T1000 (cell line): ENCODE results near the gene QSOX2.

Source experiments
- DNase-seq: peaks from one replicate; lab custom pipeline; 2025; ENCODE audit warnings: mixed read lengths; lab: John Stamatoyannopoulos, UW

The QSOX2 gene

DNA sequence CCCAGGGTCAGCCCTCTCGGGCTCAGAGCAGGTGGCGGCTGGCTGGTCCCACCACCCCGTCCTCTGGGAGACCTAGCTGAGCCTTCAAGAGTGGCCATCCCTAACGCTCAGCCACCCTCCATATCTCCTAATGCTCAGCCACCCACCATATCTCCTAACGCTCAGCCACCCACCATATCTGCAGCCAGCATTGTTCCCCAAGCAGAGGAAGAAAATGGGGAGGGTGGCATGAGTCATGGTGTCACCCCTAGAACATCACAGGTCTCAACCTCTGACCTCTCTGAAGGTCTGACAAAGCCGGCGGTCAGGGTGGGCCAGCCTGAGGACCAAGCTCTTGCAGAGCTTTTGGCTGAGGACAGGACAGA is 55.4 kb downstream of the QSOX2 start:
- no peak for DNase-seq

DNA sequence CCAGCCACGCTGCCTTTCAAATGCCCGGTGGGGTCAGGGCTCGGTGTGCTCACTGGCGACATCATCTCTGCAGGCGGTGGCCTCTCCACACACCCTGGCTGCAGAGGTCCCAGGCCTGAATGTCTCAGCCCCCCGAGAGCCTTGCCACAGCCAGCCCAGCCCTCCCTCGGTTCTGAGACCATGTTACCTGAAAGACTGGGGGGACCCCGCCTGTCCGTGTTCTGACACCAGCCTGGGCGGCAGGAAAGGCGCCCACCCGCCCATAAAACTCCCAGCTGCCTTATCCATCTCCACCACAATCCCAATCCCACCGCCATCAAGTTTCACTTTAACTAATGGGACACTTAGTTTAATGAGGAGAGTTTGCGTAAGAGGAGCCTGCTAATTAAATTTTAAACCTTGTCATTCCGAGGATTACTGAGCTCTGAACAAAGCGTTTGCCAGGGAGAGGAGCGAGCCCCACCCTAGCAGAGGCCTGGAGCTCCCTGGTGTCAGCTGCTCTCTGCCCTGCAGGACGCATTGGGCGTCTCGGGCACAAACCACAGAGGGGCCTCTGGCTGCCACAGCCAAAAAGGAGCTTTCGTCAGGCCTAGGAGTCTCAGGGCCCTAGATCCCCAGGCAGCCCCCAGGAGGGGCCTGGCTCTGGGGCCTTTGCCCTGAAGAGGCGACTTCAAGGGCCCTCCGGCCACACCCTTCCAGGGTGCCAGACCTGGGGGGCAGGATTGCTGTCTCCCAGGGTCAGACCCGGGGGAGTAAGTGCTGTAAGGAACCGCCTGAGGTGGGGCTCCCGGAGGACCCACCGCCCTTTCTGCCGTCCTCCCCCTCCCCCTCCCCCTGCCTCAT is 56.0 kb downstream of the QSOX2 start:
- DNase-seq, result no peak

DNA sequence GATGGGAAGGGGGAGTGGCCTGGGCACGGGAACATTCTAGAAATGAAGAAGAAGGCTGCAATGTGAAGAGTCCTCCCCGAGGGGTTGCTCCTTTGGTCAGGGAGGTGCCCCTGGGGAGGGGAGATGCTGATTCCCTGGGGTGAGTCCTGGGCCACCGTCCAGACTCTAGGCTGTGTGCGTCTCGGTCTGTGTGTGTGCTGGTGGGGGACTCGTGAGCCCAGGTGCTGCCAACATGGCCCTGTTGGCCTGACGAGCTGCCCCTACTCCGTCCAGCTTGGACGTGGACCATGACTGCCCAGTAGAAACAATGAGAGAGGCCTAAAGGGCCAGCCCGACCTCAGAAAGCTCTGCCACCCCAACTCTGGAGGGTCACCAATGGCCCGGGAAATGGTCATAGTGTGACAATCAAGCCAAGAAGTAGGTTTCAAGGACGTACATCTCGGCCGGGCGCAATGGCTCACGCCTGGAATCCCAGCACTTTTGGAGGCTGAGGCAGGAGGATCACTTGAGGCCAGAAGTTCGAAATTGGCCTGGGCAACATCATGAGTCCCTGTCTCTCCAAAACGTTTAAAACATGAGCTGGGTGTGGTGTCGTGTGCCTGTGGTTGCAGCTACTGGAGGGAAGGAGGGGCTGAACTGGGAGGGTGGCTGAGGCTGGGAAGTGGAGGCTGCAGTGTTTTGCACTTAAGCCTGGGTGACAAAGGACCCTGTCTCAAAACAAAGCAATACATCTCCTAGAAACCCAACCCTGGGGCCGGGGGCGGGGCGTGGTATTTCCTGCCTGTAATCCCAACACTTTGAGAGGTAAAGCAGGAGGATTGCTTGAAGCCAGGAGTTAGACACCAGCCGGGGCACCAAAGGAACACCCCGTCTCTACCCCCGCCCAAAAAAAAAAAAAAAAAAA is 57.7 kb downstream of the QSOX2 start:
- no peak for DNase-seq

DNA sequence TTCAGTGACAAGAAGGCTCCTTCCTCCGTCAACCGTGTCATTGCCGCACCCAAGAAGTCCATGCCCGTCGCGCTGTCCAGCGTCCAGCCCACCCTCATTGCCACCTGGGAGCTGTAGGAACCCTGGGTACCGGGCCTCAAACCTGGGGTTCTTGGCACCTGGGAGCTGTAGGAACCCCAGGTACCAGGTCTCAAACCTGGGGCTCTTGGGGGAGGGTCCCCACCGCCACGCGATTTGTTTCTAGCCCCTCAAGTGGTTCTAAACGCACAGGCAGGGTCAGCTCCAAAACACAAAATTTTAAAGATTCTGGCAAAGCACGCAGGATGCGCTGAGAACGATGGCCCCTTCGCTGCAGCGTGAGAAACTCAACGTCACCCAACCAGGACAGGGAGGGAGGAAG is 58.4 kb downstream of the QSOX2 start:
- no peak for DNase-seq

DNA sequence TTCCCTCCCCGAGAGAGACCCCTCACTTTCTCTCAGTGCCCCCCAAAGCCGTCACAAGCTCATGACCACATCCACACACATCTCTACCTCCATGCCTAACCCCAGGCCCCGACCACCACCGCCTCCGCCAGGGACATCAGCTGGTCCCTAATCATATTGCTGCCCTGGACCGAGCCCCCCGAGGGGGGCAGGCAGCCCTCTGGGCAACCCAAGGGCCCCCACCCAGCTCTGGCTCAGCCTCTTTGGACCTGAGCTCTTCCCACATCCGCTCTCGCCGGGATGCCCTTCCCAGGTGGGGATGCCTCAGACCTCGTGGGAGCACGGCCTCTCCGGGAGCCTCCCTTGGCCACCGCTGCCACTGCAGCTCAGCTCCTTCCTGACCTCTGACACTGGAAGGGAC is 59.2 kb downstream of the QSOX2 start:
- no peak for DNase-seq

DNA sequence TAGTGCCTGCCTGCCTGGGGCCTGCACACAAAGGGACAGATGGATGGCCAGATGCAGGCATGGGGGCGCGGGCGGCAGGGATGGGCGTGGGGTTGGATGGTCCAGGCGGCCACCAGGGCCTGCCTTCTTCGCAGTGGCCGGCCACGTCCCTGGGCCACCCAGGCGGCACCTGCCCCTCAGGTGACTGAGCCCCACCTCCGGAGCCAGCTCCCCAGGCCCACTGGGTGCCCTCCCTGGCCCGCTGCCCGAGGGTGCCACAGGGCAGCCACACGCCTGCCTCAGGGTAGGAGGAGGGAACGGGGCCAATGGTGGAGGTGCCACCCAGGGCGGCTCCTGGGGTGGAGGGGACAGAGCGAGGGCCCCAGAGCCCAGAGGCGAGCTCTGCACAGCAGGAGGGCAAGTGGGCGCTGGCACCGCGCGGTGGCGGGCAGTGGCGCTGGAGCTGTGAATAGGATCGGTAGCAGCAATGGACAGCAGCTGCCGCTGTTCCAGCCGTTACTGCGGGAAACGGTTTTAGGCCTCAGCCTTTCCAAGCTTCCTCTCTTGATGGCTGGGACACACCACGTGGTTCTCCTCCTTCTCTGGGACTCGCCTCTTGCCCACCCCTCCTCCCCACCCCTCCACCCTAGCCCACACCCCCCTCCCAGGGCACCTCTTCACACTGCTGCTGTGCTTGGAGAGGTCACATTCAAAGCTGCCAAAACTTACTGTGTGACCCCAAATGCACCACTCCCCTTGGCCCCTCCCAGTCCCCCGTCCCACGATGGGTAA is 59.8 kb downstream of the QSOX2 start:
- no peak for DNase-seq

DNA sequence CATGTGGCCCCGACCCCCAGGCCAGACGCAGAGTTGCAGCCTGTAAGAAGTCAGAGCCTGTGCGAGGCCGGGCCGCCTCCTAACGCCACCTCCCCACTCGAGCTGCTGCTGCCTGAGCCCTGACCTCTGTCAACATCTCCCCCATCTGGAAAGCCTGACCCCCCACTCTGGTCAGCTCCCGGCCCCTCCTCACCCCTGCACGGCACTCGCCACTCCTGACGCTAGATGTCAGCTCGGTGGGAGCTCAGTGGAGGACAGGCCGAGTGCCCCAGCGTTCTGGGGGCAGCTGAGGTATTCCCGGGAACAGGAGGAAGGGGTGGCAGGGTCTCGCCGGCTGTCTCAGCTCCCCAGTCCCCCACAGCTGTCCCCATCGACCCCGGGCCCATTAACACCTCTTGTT is 60.5 kb downstream of the QSOX2 start:
- no peak for DNase-seq

DNA sequence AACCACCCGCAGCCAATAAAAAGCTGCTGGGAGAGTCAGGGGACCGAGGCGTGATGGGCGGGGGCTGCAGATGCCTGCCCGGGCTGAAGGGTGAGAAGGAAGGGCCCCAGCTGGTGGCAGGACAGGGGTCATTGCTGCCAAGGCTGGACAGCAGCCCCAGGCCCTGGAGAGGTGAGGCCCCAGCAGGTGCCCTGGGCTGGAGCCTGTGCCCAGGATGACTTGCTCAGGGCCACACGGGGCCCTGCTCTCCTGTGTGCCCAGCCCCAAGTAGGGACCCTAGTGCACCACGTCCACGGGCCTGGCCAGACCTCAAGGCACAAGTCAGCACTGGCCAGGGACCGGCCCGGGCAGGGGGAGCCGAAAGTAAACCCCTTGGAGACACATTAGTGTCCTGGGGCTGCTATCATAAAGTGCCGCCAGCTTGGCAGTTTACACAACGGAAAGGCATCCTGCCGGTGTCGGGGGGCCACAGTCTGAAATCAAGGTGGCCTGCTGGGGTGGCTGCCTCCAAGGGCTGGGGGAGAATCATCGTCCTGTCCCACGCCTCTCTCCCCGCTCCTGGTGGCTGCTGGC is 62.7 kb downstream of the QSOX2 start:
- DNase-seq, result no peak

DNA sequence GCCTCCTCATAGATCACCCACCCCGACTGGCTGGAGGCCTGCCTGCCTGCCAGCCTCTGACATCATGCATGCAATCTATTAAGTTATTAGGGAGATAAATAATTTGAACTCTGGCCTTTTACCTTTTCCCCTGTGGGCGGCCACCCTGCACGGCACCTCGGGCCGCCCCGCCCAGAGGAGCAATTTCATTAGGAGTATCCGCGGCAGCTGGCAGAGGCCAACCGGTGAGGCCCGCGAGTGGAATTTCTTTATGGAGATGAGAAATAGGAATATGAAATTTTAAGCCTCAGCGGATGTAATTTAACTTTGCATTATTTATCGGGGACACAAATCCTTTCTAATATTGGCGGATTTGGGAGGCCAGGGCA is 63.2 kb downstream of the QSOX2 start:
- DNase-seq, result no peak

DNA sequence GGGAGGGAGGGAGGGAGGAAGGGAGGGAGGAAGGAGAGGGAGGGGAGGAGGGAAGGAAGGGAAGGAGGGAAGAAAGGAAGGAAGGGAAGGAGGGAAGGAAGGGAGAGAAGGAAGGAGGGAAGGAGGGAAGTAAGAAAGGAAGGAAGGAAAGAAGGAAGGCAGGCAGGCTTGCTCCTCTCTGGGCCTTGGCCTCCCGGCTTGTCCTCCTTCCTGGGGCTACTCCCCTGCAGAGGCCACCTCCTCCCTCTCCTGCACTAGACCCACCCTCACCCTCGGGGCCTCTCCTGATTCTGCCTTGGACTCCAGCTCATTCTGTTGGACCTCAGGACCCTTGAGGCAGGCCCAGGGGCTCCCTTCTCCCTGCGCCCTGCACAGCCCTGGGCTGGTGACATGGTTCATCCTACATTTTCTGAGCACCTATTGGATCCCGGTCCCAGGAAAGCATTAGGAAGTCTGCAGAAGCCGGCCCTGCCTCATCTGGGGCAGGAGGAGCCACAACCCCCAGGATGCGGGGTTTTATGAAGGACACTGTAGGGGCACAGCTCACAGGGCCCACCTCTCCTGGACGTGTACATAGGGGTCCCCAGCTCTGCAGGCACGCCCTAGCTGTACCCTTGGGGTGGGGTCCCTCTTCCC is 63.7 kb downstream of the QSOX2 start:
- no peak for DNase-seq

DNA sequence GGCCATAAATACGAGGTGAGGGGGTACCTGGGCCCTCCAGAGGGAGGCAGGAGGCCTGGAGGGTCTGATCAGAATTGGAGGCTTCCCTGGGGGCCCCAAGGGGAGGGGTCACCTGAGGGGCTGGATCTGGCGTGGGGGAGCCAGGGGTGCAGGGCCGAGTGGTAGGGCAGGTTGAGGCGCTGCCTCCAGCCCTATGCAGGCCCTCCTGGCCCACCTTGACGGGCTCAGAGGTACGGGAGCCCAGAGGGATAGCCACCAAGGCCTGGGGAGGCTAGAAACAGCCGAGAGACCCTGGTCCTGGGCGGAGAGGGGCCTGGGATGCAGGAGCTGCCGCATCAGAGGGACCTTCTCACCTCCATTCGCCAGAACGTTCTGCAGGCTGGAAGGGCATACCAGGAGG is 65.0 kb downstream of the QSOX2 start:
- no peak for DNase-seq

DNA sequence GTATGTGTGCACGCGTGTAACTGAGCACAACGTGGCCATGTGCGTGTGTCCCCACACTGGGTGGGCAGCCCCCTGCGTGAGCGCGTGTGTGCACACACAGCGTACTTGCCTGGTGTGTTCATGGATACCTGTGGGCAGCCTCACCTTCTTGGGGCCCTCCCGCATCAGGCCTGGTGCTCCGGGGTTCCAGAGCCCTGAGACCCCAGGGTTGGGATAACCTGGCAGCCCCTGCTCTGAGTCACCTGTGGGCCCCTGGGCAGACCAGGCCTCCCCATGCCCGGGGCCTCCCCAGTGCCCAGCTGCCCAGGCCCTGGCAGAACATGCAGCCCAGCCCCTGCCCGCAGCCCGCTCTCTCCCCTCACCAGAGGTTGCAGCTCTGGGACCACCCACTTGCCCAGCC is 65.9 kb downstream of the QSOX2 start:
- no peak for DNase-seq

DNA sequence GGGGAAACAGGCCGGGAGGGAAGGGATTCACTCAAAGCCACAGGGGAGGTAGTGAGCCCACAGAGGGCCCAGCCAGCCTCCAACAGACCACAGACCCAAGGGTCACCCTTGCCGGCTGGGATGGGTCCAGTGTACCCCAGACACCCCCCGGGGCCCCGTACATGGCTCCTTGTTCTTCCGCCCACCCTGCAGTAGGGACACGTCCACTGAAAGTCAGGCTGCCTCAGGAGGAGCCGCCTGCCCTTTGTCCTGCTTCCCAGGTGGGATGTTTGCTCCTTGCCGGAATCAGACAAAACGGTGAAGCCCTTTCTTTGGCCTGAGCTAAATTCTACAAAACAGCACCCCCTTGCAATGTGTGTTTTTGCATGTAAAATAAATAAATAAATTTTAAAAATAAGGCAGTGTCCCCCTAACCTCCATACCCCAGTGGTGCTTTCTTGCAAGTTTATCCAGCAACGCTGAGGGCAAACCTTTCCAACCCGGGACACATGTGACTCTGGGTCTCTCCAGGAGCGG is 66.5 kb downstream of the QSOX2 start:
- no peak for DNase-seq

DNA sequence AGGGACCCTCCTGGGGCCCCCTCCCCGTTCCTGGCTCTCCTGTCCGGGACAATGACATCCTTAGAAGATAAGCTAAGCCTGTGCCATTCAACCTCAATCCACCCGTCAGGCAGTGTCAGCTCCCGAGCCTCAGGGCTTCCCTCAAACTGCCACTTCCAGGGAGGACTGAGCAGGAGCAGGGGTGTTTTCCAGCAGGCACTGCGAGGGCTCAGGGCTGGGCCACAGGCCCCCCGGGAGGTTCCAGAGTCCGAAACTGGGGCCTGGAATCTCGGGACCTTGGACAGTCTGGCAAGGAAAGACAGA is 66.9 kb downstream of the QSOX2 start:
- DNase-seq, result no peak

DNA sequence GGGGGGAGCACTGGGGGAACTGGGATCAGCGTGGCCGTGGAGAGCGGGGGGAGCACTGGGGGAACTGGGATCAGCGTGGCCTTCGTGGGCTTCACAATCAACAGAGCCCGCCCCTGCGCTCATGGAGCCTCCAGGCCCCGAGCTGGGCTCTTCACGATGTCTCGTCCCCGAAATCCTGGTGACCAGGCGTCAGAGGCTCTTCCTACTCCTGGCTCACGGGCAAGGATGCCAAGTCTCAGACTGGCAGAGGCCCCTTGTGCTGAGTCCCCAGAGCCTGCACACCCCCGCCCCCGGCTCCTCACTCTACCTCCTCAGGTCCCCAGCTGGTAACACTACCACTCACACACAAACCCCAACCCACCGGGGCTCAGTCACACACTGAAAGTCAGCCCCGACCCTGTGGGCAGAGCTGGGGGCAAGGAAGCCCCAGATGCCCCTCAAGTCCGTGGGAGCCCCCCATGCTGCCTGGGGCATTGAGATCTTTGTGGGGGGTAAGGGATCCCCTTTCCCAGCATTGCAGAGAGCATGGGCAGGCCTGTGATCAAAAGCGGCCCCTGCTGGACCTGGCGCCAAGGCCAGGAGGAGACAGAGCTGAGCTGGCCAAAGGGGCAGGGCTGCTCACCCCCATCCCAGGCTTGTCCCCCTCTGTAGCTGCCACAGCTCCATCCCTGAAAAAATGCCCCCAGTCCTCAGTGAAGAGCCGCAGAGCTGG is 67.4 kb downstream of the QSOX2 start:
- no peak for DNase-seq

DNA sequence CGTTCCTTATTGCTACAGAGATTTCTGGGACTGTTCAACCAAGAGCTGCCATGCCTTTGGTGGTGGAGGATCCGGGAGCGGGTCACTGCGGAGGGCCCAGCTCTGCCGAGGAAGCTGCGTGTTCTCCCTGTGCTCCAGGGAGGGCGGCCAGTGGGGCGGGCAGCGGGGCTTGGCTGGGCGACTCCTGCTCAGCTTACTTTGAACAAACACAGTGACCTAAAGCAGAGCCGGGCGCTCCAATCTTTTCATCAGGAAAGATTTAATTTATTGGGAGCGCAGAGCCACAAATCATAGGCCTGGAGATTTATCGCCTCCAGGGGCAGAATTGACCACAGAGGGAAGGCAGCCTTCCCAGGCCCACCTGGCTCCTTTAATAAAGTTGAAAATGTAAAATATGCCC is 68.4 kb downstream of the QSOX2 start:
- no peak for DNase-seq

DNA sequence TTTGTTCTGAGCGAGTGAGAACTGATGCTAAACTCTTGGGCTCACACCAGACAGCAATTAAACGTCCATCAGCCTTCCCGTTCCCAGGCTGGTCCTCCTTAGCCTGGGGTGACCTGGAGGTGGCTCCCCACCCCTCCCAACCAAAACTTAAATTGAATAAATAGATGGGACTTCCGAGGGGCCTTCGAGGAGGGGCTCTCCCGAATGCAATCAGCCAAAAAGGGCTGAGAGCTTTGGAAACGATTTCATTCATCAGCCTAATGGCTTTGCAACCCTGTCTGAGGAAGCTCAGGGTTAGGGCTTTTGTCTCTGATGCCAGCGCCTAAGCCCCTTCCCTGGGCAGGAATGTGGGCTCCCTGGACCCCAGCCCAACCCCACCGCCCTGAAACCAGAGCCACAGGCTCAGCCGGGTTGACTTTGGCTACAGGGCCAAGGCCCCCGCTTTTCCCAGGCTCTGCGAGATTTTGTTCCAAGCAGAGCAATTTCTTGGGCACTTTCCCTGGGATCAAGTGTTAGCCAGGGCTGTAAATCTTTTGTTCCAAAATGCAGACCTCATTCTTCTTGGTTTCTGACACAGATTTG is 69.9 kb downstream of the QSOX2 start:
- no peak for DNase-seq

DNA sequence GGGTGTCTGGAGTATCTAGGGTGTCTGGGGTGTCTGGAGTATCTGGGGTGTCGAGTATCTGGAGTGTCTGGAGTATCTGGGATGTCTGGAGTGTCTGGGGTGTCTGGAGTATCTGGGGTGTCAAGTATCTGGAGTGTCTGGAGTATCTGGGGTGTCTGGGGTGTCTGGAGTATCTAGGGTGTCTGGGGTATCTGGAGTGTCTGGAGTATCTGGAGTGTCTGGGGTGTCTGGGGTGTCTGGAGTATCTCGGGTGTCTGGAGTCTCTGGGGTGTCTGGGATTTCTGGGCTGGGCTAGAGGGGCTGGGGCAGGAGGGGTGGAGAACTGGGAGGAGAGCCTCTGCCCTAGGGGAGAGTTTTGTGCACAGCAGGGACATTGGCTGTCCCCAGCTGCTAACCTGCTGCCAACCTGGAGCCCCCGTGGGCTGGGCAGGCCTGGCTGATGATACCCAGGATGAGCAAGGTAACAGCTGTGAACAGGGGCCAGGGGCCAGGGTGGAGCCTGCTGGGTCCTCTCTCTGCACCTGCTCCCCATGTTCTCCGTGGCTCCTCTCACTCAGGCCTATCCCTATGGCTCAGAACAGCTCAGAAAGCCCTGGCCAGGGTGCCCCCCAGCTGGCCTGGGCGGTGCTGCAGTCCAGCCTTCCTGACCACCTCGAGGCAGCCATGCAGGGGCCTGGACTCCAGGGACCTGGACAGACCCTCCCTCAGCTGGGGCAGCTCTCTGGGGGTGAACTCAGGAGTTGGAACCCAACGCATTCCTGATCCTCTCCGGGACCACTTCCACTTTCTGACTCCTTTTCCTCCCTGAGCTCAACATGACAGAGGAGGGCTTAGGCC is 70.6 kb downstream of the QSOX2 start:
- DNase-seq, result no peak

DNA sequence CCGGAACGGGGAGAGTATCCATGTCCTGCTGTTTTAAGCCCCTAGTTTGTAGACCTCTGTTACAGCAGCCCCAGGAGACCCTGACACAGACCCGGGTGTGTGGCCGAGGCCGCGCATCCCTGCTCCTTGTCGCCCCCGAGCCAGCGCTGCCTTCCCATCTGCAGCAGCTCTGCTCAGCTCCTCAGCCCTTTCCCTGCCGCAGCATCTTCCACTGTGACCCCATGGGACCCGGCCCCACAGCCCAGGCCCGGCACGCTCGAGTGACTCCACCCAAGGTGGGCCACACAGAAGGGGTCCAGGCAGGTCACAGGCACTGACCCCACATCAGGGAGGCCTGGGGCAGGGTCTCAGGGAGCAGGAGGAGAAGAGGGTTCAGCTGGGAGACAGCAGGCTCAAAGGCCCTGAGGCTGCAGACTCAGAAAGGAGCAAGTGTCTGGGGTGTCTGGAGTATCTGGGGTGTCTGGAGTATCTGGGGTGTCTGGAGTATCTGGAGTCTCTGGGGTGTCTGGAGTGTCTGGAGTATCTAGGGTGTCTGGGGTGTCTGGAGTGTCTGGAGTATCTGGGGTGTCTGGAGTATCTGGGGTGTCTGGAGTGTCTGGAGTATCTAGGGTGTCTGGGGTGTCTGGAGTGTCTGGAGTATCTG is 71.8 kb downstream of the QSOX2 start:
- DNase-seq, result no peak
